HG03280 (cell line): ENCODE measurements around the gene HIPK3.
"Not testable (repeated sequence)": the region's sequence is repeated elsewhere in the genome, so short reads cannot be mapped to it uniquely, and the experiment has no call there.

Source experiments
- ATAC-seq: cut with Tn5 transposase; IDR thresholded peaks from one replicate; pipeline ENCODE4 v1.9.1; 2021; ENCODE audit warnings: mild to moderate bottlenecking, moderate library complexity; ENCODE audit not compliant: unreplicated experiment

Gene HIPK3

GRCh38 chr11:33296695-33297094 lies 39.5 kb downstream of the HIPK3 start:
- ATAC-seq: no peak

DNA sequence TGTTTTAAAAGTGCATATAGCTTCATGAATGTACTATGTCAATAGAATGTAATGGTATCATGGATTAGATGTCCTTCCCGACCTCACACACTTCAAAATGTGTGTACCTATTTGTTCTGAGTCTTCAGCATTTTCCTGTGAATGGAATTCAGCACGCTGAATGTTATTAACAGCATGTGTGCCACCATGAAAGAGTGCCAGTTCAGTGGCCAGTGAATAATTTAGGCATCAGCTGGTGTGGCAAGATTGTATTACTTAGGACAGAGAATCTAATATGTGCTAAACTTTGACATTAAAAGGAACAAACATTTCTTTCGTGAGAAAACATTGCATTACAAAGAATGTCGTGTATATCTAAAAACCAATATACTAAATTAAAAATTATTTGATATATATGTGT lies 46.4 kb downstream of the HIPK3 start:
- ATAC-seq: no peak

DNA sequence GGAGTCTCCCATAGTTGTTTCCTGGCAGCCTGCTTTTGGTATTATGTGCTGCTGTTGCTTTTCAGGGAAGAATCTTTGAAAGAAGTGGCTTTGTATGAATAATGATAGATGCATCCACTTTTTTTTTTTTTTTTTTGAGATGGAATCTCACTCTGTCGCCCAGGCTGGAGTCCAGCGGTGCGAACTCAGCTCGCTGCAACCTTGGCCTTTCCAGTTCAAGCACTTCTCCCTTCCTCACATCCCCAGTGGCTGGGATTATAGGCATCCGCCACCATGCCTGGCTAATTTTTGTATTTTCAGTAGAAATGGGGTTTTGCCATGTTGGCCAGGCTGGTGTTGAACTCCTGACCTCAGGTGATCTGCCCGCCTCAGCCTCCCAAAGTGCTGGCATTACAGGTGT lies 49.6 kb downstream of the HIPK3 start:
- ATAC-seq: not testable (repeated sequence)

- no peak for ATAC-seq
These were observed 50.8 kb downstream of the HIPK3 start for GRCh38 chr11:33307984-33308383.

GRCh38 chr11:33309118-33309517 lies 51.9 kb downstream of the HIPK3 start:
- no peak for ATAC-seq

GRCh38 chr11:33310720-33311500 lies 53.7 kb downstream of the HIPK3 start:
- ATAC-seq: no peak

DNA sequence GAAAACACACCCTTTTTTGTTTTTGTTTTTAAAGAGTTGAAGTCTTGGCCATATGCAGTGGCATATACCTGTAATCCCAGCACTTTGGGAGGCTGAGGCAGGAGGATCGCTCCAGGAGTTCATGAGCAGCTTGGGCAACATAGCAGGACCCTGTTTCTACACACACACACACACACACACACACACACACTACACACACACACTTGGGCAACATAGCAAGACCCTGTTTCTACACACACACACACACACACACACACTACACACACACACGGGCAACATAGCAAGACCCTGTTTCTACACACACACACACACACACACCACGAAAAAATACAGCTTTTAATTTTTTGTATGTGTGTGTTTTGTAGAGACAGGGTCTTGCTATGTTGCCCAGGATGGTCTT lies 54.5 kb downstream of the HIPK3 start:
- ATAC-seq: no peak

GRCh38 chr11:33315822-33316221 lies 58.6 kb downstream of the HIPK3 start:
- ATAC-seq: no peak

GRCh38 chr11:33317662-33318061 lies 60.5 kb downstream of the HIPK3 start:
- ATAC-seq: no peak

DNA sequence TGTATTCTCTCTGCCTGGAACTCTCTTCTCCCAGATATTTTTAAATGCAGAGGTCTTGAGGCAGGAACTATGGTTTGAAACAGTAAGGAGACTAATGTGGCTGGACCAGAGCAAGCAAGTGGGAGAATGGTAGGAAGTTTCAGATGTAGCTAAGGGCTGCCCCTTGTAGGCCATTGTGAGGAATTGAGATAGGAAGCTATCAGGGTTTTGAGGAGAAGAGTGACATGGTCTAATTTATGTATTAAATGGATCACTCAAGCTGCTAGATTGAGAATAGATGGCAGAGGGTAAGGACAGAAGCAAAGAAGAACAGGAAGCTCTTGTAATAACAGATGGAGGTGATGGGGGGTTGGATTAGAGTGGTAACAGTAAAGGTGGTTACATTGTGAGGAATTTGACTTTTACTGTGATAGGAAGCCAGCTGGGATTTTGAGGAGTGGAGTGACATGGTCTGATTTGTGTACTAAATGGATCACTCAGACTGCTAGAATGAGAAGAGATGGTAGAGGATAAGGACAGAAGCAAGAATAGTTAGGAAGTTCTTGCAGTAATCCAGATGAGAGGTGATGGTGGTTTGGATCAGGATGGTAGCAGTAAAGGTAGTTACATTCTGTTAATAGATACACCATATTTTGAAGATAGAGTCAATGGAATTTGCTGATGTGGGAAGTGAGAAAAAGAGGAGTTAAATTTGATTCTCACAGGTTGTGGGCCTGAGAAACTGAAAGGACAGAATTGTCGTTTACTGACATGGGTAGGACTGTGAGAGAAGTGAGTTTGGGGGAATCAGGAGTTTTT lies 63.0 kb downstream of the HIPK3 start:
- no peak for ATAC-seq

DNA sequence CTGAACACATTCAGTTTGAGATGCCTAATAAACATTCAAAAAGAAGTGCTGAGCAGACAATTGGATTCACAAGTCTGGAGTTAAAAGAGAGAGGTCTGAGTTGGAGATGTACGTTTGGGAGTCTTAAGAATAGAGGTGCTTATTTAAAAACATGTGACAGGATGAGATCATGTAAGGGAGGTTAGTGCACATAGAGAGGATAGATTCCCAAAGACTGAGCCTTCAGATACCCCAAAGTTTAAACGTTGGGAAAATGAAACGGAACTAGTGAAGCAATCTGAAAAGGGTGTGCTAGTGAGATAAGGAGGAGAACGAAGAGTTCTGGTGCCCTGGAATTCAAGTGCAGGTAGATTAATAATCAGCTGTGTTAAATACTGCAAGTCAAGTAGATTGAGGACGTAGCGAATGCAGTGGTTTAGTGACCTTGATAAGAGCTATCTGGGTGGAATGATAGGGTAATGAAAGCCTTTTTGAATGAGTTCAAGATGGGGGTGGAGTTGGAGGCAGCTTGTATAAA lies 63.7 kb downstream of the HIPK3 start:
- no peak for ATAC-seq

DNA sequence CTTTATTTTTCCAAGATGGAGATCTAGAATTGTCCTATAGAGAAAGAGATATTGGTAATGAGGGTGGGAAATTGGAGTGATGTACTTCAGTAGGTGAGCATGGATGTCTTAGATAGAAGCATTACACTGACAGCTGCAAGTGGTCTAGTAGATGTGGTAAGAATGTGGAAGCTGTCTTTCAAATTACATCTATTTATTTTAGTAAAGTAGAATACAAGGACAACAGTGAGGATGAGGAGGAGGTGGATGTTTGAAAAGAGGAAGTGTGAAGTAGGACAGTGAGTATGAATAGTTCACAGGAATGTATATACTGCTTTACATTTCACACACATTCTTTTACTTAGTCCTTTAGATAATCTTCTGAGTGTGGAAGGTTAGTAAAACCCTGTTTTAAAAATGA lies 64.2 kb downstream of the HIPK3 start:
- ATAC-seq: no peak

DNA sequence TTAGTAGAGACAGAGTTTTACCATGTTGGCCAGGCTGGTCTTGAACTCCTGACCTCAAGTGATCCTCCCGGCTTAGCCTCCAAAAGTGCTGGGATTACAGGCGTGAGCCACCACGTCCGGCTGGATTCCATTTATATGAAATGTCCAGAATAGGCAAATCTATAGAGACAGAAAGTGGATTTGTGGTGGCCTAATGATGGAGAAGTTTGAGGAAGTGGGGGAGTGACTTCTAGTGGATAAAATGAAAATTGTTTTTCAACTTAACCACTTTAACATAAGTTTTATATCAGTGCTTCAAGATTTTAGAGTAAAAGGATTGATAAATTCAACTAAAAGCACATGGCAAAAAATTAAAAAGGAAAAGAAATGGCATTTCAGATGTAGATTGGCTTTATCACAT lies 66.2 kb downstream of the HIPK3 start:
- ATAC-seq: no peak

DNA sequence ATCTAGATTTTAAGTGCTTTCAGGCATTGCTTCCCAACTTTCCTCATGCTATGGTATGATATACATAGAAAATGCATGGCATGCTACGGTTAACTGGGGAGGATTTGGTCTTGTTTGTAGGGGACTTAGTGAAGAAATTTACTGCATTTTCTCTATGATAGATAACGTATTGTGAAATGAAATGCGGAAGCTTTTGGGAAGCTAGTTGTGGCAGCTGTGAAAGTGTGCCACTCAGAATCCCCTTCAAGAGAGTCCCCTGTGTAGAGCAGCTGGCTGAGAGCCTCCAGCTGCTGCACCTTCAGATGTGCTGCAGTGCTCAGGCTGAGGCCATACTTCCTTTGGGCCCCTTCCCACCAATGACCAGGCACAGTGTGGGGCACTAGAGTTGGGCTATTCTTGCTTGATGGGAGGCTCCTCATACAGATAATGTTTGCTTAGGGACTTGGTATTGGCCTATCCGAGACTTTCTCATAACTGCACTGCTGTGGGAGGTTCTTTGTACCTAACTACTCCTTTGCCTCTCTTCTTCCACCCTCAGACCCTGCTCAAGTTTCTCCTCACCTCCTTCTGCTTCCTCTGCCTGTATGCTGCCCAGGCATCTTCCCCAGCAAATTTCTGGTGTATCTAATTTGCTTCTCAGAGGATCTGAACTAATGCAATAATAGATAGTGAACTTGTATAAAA lies 67.3 kb downstream of the HIPK3 start:
- ATAC-seq: no peak

DNA sequence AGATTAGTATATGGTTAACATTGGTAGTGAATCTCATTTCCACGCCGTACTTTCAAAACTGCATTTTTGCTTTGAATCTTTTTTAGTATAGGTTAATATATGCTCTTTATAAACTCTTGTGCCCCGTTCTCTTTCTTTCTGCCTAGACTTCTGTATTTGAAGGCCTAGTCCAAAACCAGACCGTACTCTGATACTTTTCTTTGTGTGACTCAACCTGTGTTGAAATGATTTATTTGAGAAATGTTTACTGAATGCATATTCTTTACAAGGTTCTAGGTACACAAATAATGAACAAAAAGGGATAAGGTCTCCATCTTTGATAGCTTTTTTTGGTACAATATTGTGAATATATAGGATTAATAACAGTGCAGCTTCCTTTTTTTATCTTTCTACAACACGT lies 68.3 kb downstream of the HIPK3 start:
- no peak for ATAC-seq

GRCh38 chr11:33329705-33330329 lies 72.6 kb downstream of the HIPK3 start:
- ATAC-seq: peak; percentile 78

DNA sequence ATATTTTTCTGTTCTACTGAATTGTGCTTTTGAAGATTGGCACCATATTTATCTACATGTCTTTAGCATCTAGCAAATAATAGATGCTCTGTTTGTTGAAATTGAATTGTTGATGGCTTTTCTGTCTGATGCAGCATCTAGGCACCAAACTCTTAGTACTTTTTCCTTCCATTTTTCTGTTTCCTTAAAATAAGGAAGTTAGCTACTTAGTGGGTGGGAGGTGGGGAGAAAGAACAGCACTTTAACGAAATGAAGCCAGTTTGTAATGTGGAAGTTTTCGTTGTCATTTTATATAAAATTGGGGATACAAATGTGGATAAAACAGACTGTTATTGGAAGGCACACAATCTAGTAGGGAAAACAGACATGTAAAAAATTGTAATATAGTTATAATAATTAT lies 76.6 kb downstream of the HIPK3 start:
- ATAC-seq: no peak

- no peak for ATAC-seq
These were observed 77.4 kb downstream of the HIPK3 start for GRCh38 chr11:33334627-33335026.

- ATAC-seq: no peak
These were observed 82.1 kb downstream of the HIPK3 start for GRCh38 chr11:33339247-33339646.

- ATAC-seq: no peak
These were observed 87.4 kb downstream of the HIPK3 start for GRCh38 chr11:33344611-33345010.

DNA sequence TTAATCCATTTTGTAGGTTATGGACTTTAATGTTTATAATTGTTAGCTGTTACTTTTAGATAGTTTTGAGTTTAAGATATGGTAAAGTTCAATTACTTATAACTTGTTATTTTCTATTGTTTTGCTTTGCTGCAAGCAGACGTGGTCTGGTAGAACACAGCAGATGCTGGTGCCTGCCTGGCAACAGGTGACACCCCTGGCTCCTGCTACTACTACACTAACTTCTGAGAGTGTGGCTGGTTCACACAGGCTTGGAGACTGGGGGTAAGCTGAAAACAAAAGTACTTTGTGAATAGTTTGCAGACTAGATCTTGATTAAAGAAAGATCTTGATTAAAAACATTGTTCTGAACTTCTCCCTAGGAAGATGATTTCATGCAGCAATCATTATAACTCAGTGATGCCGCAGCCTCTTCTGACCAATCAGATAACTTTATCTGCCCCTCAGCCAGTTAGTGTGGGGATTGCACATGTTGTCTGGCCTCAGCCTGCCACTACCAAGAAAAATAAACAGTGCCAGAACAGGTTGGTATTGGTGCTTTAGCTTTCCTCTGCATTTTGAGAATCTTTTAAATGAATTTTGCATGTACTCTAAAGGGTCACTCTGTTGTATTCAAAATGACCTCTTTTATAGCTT lies 90.4 kb downstream of the HIPK3 start:
- no peak for ATAC-seq
